Liver (tissue), 9 donors: ENCODE data around the gene CHN1. TPM values are rescaled to one million over a fixed set of nuclear protein-coding genes. Genes with fewer than 3 reads are reported as not detected.

Source experiments
- DNase-seq: peaks from one replicate; pipeline ENCODE4 v3.0.0-alpha.2; 2017; ENCODE audit warnings: low spot score
- H3K27ac ChIP-seq, 2 donors: one replicate each; pipeline ENCODE4 v1.7.0; 2013; ENCODE audit warnings: inconsistent platforms in 2 of 2, low read length in 2 of 2, control low read depth in 1 of 2, low read depth in 1 of 2, mild to moderate bottlenecking in 1 of 2
- H3K27me3 ChIP-seq, 4 donors: one replicate each; pipeline versions ENCODE4 v1.6.1 to v1.7.0; 2013; ENCODE audit warnings: low read length in 3 of 4, inconsistent platforms in 1 of 4, mild to moderate bottlenecking in 1 of 4, moderate library complexity in 1 of 4; ENCODE audit not compliant: control insufficient read depth in 4 of 4, insufficient read depth in 4 of 4
- H3K36me3 ChIP-seq, 4 donors: one replicate each; pipeline versions ENCODE4 v1.6.1 to v1.7.0; 2013; ENCODE audit warnings: low read length in 3 of 4, mild to moderate bottlenecking in 3 of 4, low read depth in 1 of 4, moderate library complexity in 1 of 4; ENCODE audit not compliant: control insufficient read depth in 4 of 4, insufficient read depth in 3 of 4
- H3K4me1 ChIP-seq, 4 donors: one replicate each; pipeline versions ENCODE4 v1.6.1 to v1.7.0; 2013; ENCODE audit warnings: low read length in 3 of 4, mild to moderate bottlenecking in 3 of 4, moderate library complexity in 1 of 4; ENCODE audit not compliant: control insufficient read depth in 4 of 4, insufficient read depth in 4 of 4
- H3K4me3 ChIP-seq, 3 donors: one replicate each; pipeline versions ENCODE4 v1.6.1 to v1.7.0; 2013; ENCODE audit warnings: low read length in 3 of 3, control low read depth in 1 of 3, low read depth in 1 of 3, mild to moderate bottlenecking in 1 of 3
- H3K9ac ChIP-seq, 2 donors: one replicate each; pipeline ENCODE4 v1.7.0; 2013; ENCODE audit warnings: low read length in 2 of 2, mild to moderate bottlenecking in 2 of 2, moderate library complexity in 2 of 2, control low read depth in 1 of 2, low read depth in 1 of 2
- H3K9me3 ChIP-seq, 4 donors: one replicate each; pipeline versions ENCODE4 v1.6.1 to v1.7.0; 2013; ENCODE audit warnings: low read length in 3 of 4; ENCODE audit not compliant: control insufficient read depth in 4 of 4
- CTCF ChIP-seq: fragments of 150-350 bp; IDR thresholded peaks from 2 replicates; pipeline ENCODE4 v1.5.1; 2017; ENCODE audit warnings: improper control_type of control experiment, low read depth, low read length; ENCODE audit not compliant: missing input control
- EGR1 ChIP-seq, 2 donors: IDR thresholded peaks; 2 replicates each; pipeline ENCODE4 v1.6.1; 2016 to 2018; ENCODE audit warnings: antibody characterized with exemption in 2 of 2, low read depth in 2 of 2
- FOXA1 ChIP-seq: IDR thresholded peaks from 2 replicates; pipeline ENCODE4 v1.6.1; 2016; ENCODE audit warnings: antibody characterized with exemption
- FOXA2 ChIP-seq: IDR thresholded peaks from 2 replicates; pipeline ENCODE4 v1.6.1; 2016; ENCODE audit warnings: antibody characterized with exemption
- GABPA ChIP-seq, 2 donors: IDR thresholded peaks in 1 of 2; conservative IDR thresholded peaks in 1 of 2; 2 replicates each; pipeline ENCODE4 v1.6.1; 2016; ENCODE audit warnings: antibody characterized with exemption in 2 of 2, mild to moderate bottlenecking in 1 of 2, moderate library complexity in 1 of 2
- JUND ChIP-seq, 2 donors: IDR thresholded peaks; 2 replicates each; pipeline ENCODE4 v1.6.1; 2016; ENCODE audit warnings: antibody characterized with exemption in 2 of 2
- MAX ChIP-seq: IDR thresholded peaks from 2 replicates; pipeline ENCODE4 v1.6.1; 2016; ENCODE audit warnings: antibody characterized with exemption
- NR2F2 ChIP-seq: IDR thresholded peaks from 2 replicates; pipeline ENCODE4 v1.6.1; 2016; ENCODE audit warnings: antibody characterized with exemption
- RAD21 ChIP-seq, 2 donors: IDR thresholded peaks; 2 replicates each; pipeline ENCODE4 v1.6.1; 2016; ENCODE audit warnings: antibody characterized with exemption in 2 of 2, mild to moderate bottlenecking in 2 of 2
- REST ChIP-seq: IDR thresholded peaks from 2 replicates; pipeline ENCODE4 v1.6.1; 2016; ENCODE audit warnings: antibody characterized with exemption, mild to moderate bottlenecking
- RXRA ChIP-seq, 2 donors: IDR thresholded peaks; 2 replicates each; pipeline ENCODE4 v1.6.1; 2017 to 2018; ENCODE audit warnings: antibody characterized with exemption in 2 of 2, mild to moderate bottlenecking in 1 of 2
- SP1 ChIP-seq: IDR thresholded peaks from 2 replicates; pipeline ENCODE4 v1.6.1; 2018; ENCODE audit warnings: antibody characterized with exemption, mild to moderate bottlenecking
- TAF1 ChIP-seq: conservative IDR thresholded peaks from 2 replicates; pipeline ENCODE4 v1.6.1; 2016; ENCODE audit warnings: antibody characterized with exemption, mild to moderate bottlenecking
- YY1 ChIP-seq: IDR thresholded peaks from 2 replicates; pipeline ENCODE4 v1.6.1; 2016; ENCODE audit warnings: antibody characterized with exemption, mild to moderate bottlenecking
- ZBTB33 ChIP-seq: IDR thresholded peaks from 2 replicates; pipeline ENCODE4 v1.6.1; 2016; ENCODE audit warnings: antibody characterized with exemption
- WGBS: extraction: QIAGEN DNeasy Blood & Tissue Kit; methylation state at CpG from one replicate; pipeline ENCODE4 v1.1.7; 2013; 5-methylcytosine and 5-hydroxymethylcytosine counted together
- polyA plus RNA-seq, 2 donors: library from polyadenylated mRNA; stranded (reverse) in 1 of 2; unstranded in 1 of 2; fragments of 200-250 nt in 1 of 2; fragments of >200 nt in 1 of 2; fragmentation: Nextera tagmentation in 1 of 2; extraction: Ambion mirVana in 1 of 2; gene quantifications; one replicate each; pipeline versions ENCODE4 v1.2.1 to v1.2.3, GENCODE V29; 2013 to 2015
- total RNA-seq, 2 donors: library from RNA; depleted of rRNA; stranded (reverse); fragments of >200 nt; gene quantifications; one replicate each; pipeline ENCODE4 v1.2.3, GENCODE V29; 2014
- donor health status: healthy.
- donor health status: healthy.
- donor health status: healthy.
- donor health status: healthy.
- donor health status: healthy.

Gene CHN1
- total and polyA plus RNA-seq, 4 donors: 0.66 to 1.6 (median 1.1) TPM

- Histone ChIP-seq H3K9me3 (no peaks in the 10 kb centered on the region), H3K36me3 (no peaks in the 10 kb centered on the region), H3K4me3 (no peak overlapping the region), H3K27me3 (peaks cover 0 to 3% (median 0%) of the 10 kb centered on the region in 4 donors), H3K9ac (no peak overlapping the region), H3K4me1 (peaks cover 3 to 10% (median 8%) of the 10 kb centered on the region in 4 donors), H3K27ac (no peak overlapping the region)
- 94% methylated on average over 3 of the region's 3 CpGs for WGBS
- DNase-seq: no peak
- TF ChIP-seq MAX (no peak), JUND (IDR thresholded peaks at IDR 0.05) (no peak), RXRA (IDR thresholded peaks at IDR 0.05) (no peak), ZBTB33 (no peak), FOXA2 (no peak), EGR1 (IDR thresholded peaks at IDR 0.05; ENCODE audit: low read depth in 2 of 2) (no peak), SP1 (no peak), TAF1 (no peak)
Observed at GRCh38 chr2:175008801-175009495, 3.8 kb upstream of the CHN1 start.

- TF ChIP-seq CTCF: no peak
- TF ChIP-seq REST: no peak
- no peak for TF ChIP-seq GABPA (IDR thresholded peaks at IDR 0.05 in 1 of 2, conservative IDR thresholded peaks at IDR 0.05 in 1 of 2)
- TF ChIP-seq YY1: no peak
- no peak for TF ChIP-seq FOXA1
- TF ChIP-seq RAD21 (IDR thresholded peaks at IDR 0.05): no peak
- TF ChIP-seq MAX: no peak
- TF ChIP-seq EGR1 (IDR thresholded peaks at IDR 0.05; ENCODE audit: low read depth in 2 of 2): no peak
- TF ChIP-seq RXRA (IDR thresholded peaks at IDR 0.05): no peak
- no peak for TF ChIP-seq NR2F2
- H3K4me3 ChIP-seq: no peak overlapping the region
- H3K36me3 ChIP-seq: no peaks in the 10 kb centered on the region
- no peak for DNase-seq
- H3K27ac ChIP-seq: no peak overlapping the region
- H3K9ac ChIP-seq: no peak overlapping the region
- WGBS: 78% methylated on average over 4 of the region's 4 CpGs
- H3K9me3 ChIP-seq: no peaks in the 10 kb centered on the region
- peaks cover 0 to 3% (median under 1%) of the 10 kb centered on the region in 4 donors for H3K27me3 ChIP-seq
- H3K4me1 ChIP-seq: peaks cover 3 to 10% (median 8%) of the 10 kb centered on the region in 4 donors
Observed at GRCh38 chr2:175008009-175008408, 2.8 kb upstream of the CHN1 start.
